Transverse colon (tissue), 3 donors: Measurements from ENCODE around the gene FLNA.

ENCODE experiments used
- EP300 ChIP-seq: sonication (generic); formaldehyde crosslinking; IDR thresholded peaks from one replicate; pipeline ENCODE4 v1.6.1; 2017; ENCODE audit warnings: antibody characterized with exemption, low read depth
- POLR2A ChIP-seq: fragments of 450-650 bp; IDR thresholded peaks from one replicate; pipeline ENCODE4 v1.6.1; 2016; ENCODE audit warnings: antibody characterized with exemption, mild to moderate bottlenecking, moderate library complexity
- TF ChIP-seq, protein P1 (sequence below), 5 experiments: fragments of 200-600 bp in 3 of 5; fragments of 450-650 bp in 2 of 5; sonication (generic) in 3 of 5; IDR thresholded peaks; 1 replicate in 2 of 5; 2 replicates in 3 of 5; pipeline ENCODE4 v1.5.1; 2016 to 2017; ENCODE audit warnings: antibody characterized with exemption in 5 of 5, inconsistent platforms in 3 of 5, mild to moderate bottlenecking in 2 of 5, moderate library complexity in 1 of 5

DNA sequence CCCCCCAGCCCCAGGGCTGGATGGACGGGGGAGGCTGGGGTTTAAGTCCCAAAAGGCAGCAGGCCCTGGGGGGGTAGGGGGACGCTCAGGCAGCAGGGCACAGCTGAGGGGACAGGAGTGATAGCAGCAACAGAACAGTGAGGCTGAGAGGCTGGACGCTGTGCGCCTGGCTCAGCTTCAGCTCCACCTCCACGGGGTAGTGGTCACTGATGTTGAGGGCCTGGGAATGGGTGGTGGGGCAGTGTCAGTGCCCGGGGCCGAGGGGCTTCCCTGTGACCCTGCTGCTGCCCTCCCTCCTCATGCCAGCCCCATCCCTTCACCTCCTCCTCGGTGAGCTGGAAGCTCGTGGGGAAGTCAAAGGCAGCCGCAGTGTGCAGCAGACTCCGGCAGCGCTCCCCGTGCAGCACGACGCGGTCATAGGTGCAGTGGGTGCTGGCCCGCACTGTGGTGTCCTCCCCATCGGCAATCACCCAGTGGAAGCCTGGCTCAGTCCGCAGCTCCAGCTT lies 28.2 kb upstream of the FLNA start:
- TF ChIP-seq, protein P1, sequence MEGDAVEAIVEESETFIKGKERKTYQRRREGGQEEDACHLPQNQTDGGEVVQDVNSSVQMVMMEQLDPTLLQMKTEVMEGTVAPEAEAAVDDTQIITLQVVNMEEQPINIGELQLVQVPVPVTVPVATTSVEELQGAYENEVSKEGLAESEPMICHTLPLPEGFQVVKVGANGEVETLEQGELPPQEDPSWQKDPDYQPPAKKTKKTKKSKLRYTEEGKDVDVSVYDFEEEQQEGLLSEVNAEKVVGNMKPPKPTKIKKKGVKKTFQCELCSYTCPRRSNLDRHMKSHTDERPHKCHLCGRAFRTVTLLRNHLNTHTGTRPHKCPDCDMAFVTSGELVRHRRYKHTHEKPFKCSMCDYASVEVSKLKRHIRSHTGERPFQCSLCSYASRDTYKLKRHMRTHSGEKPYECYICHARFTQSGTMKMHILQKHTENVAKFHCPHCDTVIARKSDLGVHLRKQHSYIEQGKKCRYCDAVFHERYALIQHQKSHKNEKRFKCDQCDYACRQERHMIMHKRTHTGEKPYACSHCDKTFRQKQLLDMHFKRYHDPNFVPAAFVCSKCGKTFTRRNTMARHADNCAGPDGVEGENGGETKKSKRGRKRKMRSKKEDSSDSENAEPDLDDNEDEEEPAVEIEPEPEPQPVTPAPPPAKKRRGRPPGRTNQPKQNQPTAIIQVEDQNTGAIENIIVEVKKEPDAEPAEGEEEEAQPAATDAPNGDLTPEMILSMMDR (IDR thresholded peaks at IDR 0.05): no peak
- TF ChIP-seq POLR2A: no peak
- no peak for TF ChIP-seq EP300
